Left kidney (tissue), 2 donors: ENCODE results near the gene MINK1. TPM values are rescaled to one million over a fixed set of nuclear protein-coding genes. Genes with fewer than 3 reads are reported as not detected.
"Not testable (repeated sequence)": the region's sequence is repeated elsewhere in the genome, so short reads cannot be mapped to it uniquely, and the experiment has no call there.

Experiments
- DNase-seq: peaks from one replicate; pipeline ENCODE4 v3.0.0-alpha.2; 2013
- polyA plus RNA-seq: library from polyadenylated mRNA; unstranded; fragments of 120-200 nt; gene quantifications from one replicate; pipeline ENCODE4 v1.2.1, GENCODE V29; 2013; ENCODE audit not compliant: insufficient read length

The MINK1 gene
- polyA plus RNA-seq, 1 donor = 69.7 TPM

- DNase-seq = peak; percentile 68
Measured at GRCh38 chr17:4899341-4900230, 66.4 kb downstream of the MINK1 start, which contains the start of gene C17orf107. Gene C17orf107 (plus strand): TSS chr17:4899536. CDS start chr17:4899763, 227 bp downstream.

DNA sequence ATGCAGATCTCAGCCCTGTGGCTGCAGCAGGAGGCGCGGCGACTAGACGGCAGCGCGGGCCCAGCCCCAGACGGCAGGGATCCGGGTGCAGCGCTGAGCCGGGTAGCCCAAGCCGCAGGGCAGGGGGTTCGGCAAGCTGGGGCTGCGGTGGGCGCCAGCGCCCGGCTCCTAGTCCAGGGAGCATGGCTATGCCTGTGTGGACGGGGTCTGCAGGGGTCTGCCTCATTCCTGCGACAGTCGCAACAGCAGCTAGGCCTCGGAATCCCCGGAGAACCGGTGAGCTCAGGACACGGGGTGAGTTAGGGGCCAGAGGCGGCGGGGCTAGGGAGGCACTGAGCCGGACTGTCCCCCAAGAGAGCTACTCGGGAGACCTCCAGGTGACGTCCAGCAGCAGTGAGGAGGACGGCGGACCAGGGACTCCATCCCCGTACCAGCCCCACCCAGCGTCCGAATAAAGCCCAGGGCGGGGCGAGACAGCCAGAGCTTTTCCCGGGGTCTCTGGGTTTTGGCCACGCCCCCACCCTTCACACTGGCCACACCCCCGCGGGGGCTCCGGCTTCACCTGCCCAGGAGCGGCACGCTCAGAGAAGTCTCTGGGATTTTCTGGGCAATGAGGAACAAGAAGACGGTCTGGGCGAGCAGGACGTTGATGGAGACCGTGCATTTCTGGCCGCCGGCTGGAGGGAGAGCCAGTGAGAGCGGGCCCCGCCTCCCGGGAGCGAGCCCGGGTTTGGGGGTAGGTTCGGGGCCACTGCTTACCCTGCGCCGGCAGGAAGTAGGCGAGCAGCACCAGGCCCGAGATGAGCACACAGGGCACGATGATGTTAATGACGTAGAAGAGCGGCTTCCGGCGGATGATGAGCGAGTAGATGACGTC, 67.3 kb downstream of the MINK1 start:
- no peak for DNase-seq

DNA sequence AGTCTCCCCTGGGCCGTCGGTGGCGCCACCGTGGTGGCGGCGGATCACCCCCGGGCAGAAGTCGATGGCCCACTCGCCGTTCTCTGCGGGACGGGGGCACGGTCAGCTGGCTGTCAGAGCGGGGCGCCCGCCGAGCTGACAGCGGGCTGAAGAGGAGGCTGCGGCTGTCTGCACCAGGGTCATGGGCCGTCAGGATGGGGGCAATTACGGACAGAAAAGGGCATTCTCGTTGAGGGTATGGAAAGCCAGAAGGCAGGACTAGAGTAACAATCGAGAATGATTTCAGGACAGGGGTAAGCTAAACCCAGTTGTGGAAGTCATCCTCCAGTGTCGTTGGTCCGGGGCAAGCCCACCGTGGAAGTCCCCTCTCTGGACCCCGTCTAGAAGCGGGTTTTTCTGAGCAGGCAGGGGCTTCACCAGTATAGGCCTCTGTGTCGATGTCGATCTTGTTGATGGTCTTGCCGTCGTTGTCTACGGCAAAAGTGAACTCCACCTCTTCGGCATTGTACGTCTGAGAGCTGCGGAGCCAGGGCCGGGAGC, 68.0 kb downstream of the MINK1 start:
- DNase-seq = no peak

DNA sequence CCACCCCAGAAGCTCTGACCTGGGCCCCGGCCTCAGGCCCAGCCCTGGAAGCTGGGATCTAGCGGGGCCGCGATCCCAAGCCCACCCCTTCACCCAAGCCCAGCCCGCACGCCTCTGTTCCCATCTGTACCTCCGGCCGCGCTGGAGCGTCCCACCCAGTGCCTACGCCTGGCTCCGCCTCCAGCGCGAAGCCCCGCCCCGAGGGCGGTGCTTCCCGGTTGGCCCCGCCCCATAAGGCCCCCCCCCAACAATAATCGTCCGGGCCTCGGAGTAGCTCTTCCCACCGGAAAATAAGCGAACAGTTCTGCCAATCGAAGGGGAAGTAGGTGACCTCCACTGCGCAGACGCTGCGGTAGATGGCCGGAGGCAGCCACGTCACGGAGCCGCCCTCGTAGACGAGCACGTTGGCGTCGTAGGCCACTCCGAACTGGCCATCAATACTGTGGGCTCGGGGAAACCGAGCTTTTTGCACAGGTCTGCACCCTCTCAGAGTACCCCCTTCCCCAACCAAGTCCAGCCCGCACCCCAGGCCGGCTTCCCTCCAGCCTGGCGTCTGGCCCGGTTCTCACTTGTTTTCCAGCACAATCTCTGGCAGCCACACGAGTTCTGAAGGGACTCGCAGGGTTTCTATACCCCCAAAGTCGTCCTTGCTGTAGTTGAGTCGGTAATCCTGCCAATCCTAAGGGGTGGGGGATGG, 68.7 kb downstream of the MINK1 start:
- DNase-seq = no peak

DNA sequence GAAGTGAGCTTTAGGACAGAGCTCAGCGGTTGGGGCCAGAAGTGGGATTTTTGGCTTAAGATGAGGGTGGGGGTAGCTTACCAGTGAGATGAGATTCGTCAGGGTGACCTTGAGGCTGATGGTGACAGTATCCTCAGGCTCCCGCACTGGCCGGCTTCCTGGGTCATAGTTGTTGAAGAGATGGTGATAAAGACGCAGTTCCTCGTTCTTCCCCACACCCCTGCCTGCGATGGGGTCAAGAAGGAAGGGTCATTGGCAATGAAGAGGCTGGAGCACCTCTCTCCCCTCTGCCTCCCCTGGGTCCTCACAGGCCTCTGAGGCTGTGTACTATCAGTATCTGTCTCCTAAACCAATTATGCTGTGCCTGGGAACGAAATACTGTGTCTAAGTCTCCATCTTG, 69.4 kb downstream of the MINK1 start:
- DNase-seq = no peak

DNA sequence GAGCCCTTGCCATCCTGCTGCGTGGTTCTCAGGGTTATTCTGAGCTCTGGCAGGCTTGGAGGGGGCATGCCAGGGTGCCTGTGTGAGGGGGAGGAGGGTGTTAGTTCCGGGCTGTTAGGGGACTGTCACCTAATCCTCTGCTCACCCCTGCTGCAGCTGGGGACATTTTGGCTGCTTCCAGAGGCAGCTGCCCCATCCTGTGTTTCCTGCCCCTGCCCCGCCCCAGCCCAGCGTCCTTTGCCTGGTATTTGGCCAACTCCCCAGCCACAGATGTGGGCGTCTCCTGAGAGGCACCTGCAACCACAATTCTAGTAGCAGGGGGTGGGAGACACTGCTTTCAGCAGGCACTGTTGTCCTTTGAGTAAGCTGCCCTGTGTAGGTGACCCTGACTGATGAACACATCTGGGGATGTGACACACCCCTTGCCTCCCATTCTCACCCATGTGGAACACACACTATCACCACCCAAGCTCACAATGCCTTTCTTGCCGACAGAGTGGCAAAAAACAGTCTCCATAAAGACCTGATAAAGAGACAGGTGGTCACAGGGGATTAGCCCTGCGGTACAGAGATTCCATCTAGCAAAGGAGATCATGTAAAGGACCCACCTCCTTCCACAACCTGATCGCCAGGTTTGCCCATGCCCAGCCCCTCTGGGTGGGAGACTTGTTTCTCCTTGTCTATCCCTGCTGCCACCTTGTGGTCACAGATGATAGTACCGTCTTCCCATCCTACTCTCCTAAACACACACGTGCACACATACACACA, 70.1 kb downstream of the MINK1 start, which contains the start of gene CHRNE:
Gene CHRNE, minus strand, starts transcription at position 48 of the 768 bp plus-strand sequence. Its CDS starts 35 bp downstream, at position 13.
- DNase-seq = peak; percentile 86

DNA sequence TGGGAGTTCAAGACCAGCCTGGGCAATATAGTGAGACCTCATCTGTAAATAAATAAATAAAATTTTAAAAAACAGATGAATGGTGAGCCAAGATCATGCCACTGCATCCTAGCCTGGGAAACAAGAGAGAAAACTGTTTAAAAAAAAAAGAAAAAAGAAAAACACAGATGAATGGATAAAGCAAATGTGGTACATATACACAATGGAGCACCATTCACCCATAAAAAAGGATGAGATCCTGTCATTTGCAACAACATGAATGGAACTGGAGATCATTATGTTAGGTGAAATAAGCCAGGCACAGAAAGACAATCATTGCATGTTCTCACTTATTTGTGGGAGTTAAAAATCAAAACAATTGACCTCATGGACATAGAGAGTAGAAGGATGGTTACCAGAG, 73.5 kb downstream of the MINK1 start:
- DNase-seq = not testable (repeated sequence)

DNA sequence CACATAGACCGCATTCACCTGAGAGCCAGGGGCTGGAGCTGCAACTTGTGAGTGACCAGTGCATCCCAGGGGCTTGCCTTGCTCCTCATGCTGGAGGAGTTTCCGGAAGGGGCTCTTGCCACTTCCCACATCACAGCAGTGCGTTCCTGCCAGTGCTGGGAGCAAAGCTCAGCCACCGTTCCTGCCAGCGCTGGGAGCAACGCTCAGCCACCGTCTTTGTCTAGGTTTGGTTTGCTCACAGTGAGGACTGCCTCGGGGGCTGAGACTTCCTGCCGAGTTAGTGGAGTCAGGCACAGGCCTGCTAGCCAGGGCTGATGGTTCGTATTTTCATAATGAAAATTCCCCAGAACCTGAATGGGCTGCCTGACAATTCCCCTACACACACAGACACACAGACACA, 75.2 kb downstream of the MINK1 start:
- DNase-seq = no peak

GRCh38 chr17:4908711-4909496, 75.8 kb downstream of the MINK1 start:
- peak; percentile 86 for DNase-seq

DNA sequence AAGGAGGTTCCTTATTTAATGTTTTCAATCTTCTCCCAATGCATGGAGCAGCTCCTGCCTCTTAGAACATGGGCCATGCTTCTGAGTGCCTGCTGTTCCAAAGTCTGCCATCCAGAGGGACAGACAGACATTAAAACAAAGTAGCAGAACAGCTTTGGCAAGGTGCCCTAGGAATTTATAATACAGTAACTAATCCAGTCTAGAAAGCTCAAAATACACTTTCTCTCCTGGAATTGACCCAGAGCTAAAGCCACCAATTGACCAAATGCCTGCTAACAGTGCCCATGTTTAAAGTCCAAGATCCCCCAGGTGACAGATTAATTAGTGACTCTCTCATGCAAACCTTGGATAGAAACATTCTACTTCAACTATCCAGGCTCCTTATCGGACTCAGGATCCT, 80.9 kb downstream of the MINK1 start:
- DNase-seq = no peak

DNA sequence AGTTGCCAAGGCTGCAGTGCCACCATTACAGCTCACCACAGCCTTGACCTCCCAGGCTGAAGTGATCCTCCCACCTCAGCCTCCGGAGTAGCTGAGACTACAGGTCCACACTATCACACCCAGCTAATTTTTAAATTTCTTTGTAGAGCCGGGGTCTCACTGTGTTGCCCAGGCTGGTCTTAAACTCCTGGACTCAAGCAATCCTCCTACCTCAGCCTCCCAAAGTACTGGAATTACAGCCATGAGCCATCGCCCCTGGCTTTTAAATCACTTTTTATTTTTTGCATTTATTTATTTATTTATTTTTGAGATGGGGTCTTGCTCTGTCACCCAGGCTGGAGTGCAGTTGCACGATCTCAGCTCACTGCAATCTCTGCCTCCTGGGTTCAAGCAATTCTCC, 81.4 kb downstream of the MINK1 start:
- not testable (repeated sequence) for DNase-seq

DNA sequence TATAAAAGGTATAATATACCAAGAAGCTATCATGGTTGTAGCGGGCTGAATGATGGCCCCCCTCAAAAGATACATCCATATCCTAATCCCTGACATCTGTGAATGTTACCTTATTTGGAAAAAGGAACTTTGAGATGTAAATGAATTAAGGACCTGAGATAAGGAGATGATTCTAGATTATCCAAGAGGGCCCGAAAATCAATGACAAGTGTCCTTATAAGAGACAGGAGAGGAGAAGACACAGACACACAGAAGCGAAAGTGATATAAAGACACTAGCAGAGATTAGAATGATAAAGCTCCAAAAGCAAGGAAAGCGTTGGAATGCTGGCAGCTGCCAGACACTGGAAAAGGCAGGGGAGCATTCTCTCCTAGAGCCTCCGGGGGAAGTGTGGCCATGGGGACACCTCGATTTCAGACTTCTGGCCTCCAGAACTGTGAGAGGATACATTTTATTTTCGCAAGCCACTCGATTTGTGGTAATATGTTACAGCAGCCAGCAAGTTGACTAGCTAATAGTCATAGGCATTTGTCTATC, 86.4 kb downstream of the MINK1 start:
- no peak for DNase-seq

DNA sequence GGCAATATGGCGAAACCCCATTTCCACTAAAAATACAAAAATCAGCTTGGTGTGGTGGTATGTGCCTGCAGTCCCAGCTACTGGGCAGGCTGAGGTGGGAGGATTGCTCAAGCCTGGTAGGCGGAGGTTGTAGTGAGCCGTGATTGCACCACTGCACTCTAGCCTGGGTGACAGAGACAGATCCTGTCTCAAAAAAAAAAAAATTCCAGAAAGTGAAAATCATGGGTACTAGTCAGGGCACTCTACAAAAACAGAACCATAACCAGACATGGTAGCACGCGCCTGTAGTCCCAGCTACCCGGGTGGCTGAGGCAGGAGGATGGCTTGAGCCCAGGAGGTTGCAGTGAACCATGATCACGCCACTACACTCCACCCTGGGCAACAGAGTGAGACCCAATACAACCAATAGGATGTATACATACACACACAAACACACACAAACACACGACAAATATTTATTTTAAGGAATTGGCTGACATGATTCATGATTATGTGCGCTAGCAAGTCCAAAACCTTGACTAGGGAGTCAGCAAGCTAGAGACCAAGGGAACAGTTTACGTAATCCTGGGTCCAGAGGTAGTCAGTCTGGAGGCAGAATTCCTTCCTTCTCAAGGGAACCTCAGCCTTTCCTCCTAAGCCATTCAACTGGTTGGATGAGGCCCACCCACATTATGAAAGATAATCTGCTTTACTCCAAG, 87.4 kb downstream of the MINK1 start:
- no peak for DNase-seq

GRCh38 chr17:4921320-4921719, 88.2 kb downstream of the MINK1 start:
- DNase-seq = no peak

- not testable (repeated sequence) for DNase-seq
Measured at GRCh38 chr17:4926577-4927335, 93.6 kb downstream of the MINK1 start.

GRCh38 chr17:4928881-4929280, 95.7 kb downstream of the MINK1 start:
- DNase-seq = no peak

GRCh38 chr17:4931963-4932362, 98.8 kb downstream of the MINK1 start, which contains the start of gene GP1BA:
Gene GP1BA (plus strand): TSS chr17:4932277. CDS start chr17:4932605, 328 bp downstream.
- no peak for DNase-seq

- no peak for DNase-seq
Measured at GRCh38 chr17:4932756-4933155, 99.6 kb downstream of the MINK1 start.
